HG03095 (cell line): ENCODE results near the gene ALG8.
A peak's percentile ranks its signal among the peaks of the same experiment; 100 is the strongest.
"Not testable (repeated sequence)": the region's sequence is repeated elsewhere in the genome, so short reads cannot be mapped to it uniquely, and the experiment has no call there.

Source experiments
- ATAC-seq: cut with Tn5 transposase; IDR thresholded peaks from one replicate; pipeline ENCODE4 v1.9.1; 2021; ENCODE audit warnings: moderate library complexity; ENCODE audit not compliant: unreplicated experiment

The ALG8 gene

DNA sequence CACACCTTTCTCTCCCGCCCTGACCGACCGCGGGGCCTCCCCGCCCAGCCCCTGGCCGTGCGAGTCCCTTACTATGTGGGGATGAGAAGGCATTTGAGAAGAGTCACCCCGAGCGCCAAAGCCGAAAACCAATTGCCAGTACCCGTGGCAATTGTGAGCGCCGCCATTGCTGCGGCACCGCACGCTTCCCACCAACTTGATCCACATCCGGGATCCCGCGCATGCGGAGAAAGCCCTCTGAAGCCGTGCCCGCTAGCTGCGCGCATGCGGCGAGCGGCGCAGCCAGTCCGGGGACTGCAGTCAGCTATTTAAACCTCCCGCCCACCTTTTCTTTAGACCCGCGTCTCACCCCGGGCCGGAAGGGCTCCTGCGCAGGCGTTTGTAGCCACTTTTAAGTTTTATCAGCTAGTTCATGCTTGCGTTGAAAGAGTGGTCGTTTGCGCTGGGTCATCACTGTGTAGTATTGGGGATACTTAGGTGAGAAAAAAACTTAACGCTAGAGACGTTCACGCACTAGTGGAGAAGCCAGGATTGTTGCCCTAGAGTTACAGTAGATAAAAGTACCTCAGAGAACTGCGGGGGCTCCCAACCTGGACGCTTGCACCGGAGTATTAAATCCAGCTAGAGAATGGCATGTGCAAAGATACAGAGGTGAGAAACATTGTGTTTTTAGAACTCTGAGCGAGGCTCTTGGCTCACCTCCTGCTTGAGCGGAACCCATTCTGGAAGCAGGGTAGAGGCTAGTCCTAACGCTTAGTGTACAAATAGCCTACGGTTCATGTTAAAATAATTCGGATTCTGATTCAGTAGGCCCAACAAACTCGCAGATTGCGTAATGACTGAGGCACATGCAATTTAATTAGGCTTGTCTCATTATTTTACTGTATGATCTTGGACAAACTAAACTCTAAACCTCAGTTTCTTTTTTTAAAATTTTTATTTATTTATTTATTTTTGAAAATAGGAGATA, at the start of gene ALG8:
Gene ALG8 (minus strand): TSS at position 205 of the 970 bp plus-strand sequence. CDS start 38 bp downstream, at position 167.
- peak; percentile 95 for ATAC-seq

- peak; percentile 96 for ATAC-seq
Measured at GRCh38 chr11:78188286-78189173, 49.1 kb upstream of the ALG8 start, which contains the start of the genes KCTD21 and USP35. Gene KCTD21 (minus strand): TSS chr11:78188626. CDS start chr11:78174554, 14,072 bp downstream. Gene USP35 (plus strand): TSS chr11:78188919. CDS start chr11:78196246, 7,327 bp downstream.

DNA sequence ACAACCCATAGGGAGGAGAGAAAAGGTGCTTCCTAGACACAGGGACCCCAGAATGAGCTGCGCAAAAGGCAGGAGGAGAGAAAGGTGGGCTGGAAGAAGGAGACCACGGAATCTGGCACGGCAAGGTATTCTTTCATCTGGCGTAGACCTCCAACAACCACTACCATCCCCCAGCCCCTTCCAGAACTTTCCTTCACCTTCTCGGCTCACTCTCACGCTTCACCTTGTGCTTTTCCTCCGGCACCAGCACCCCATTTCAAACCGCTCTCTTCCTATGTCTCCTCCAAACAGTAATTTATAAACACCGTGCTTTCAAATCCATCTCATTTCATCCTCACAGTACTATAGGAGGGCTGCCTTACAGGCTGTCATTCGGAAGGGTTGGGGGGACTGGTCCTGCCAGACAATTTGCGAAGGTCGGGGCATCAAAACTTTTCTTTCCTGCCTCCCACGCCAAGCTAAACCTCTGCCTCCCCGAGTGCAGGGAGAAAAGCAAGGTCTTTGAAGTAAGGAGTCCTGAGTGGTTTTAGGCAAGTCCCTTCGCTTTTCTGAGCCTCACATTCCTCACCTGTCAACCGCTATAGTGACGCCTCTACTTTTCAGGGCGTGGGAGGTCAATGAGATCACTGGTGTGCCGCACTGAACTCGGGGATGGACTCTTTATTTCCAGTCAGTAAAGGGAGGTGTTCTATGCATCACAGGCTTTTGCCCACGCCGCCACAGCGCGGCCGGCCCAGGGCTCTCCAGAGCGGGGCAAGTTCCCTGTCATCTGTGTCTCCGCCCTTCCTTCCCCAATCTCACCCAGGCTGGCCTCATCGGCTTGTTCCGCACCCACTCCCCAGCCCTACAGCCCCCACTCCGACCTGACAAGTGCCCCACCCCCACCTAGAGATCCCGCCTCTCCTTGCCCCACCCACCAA, 48.2 kb upstream of the ALG8 start:
- ATAC-seq = peak; percentile 20

GRCh38 chr11:78181185-78181584, 41.8 kb upstream of the ALG8 start:
- ATAC-seq = no peak

GRCh38 chr11:78180751-78181150, 41.3 kb upstream of the ALG8 start:
- no peak for ATAC-seq

DNA sequence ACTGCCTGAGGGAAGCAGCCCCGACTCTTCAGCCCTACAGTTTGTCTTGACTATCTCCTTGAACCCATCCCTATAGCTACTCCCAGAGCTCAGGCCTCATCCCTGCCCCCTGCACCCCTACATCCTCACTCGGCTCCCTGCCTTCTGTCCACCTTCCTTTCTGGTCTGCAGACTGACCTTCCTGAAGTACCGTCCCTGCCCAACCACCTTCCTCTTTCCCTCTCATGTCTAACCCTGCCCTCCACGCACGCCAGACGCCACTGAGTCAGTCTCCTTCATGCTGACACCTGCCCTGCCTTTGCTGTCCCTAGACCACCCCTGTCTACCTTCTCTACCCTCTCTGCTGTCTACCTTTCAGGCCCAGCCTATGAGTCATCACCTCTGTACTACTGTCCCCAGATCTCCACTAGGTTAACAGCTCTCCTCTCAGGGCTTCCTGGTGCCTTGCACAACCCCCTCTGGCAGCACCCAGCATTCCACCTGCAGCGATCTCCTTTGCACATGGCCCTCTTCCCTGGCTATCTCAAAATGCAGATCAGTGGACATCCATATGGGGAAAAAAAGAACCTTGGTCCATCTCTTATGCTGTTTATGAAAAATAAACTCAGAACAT, 40.1 kb upstream of the ALG8 start:
- ATAC-seq = no peak

DNA sequence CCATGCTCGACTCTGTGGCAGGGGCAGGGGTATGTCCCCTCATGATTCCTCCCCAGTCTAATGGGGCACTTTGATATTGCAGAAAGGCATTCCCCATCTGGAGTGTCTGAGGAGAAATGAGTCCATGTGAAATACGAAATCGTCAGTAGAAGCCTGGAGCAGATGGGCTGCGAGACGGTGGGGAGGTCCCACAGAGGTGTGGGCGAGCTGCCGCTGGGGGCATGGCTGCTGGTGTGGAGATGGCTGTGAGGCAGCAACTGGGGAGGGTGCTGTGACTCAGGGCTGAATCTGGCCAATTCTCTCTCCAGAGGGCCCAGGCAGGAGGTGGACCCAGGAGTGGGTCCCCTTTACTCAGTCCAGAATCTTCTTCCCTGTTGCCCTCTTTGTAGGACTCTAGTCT, 37.8 kb upstream of the ALG8 start:
- no peak for ATAC-seq

GRCh38 chr11:78176605-78177141, 37.2 kb upstream of the ALG8 start:
- ATAC-seq = no peak

GRCh38 chr11:78175862-78176261, 36.4 kb upstream of the ALG8 start:
- not testable (repeated sequence) for ATAC-seq

DNA sequence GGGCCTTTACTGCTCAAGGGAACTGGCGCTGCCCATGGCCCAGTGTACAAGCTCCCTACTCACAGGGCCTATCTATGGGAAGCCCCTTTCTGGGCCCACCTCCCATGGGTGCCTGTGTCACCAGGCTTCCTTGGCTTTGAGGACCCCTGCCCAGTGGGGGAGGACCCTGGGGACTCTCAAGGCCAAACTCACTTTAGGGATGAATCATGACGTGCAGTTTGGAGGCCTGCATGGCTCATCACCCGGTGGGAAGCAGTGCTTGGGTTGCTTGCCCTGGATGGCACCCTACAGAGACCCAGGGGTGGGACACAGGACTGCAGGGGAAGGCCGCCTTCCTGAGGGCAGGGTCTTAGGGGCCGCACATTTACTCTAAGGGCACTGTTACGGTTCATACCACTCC, 32.5 kb upstream of the ALG8 start:
- ATAC-seq = no peak

DNA sequence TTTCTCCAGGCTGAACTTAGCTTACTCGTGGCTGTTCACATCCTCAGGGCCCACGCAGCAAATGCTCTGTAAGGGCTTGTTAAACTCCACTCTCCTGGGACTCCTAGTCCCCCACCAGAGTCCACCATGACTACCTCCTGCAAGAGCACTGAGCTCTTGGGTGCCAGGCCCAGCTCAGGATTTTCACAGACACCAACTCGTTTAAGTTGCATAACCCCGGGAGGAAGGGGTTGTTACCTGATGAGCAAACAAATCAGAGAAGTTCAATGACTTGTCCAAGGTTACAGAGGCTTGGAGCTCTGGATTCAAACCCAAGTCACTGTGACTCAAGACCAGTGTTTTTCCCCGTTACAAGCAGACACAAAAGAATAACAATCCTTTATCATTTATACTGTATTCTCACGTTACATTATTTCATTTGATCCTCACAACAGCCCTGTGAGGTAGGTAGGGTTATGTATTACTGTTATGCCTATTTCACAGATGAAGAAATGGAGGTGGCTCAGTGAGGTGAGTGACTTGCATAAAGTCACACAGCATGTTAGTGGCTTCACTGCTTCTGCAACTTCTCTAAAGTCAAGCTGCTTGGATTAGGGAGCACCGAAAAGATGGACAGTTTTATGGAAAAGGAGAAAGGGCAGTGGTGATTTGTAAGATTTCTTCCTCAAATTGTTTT, 31.6 kb upstream of the ALG8 start:
- ATAC-seq = no peak

- no peak for ATAC-seq
Measured at GRCh38 chr11:78170413-78170812, 31.0 kb upstream of the ALG8 start.

GRCh38 chr11:78168539-78169477, 29.4 kb upstream of the ALG8 start:
- no peak for ATAC-seq

DNA sequence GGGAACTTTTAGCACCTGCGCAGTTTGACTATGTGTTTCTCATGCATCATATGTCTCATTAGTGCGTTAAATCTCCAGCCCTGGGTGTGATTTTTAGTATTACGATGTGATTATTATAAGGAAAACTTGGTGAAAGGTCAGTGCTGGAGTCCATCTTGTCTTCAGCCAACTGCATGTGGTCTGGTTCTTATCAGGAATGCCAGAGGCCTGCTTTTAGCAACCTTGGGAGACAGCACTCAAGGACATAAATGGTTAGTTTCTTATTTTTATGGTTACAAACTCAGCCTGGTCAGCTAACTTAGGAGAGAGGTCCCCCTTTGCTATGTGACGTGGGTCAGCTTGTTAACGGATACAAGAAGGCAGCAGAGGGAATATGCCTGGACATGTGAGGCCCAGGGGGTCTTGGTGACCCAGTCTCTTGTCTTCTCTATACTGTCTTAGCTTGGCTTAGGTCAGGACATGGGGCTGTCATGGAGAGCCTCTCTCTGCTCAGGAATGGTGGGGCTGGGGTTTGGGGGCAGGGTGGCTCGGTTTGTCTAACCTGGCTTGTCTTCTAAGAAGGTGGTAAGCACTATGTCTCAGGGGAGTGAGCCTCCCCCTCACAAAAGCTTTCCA, 27.5 kb upstream of the ALG8 start:
- no peak for ATAC-seq

- ATAC-seq = no peak
Measured at GRCh38 chr11:78164471-78164870, 25.0 kb upstream of the ALG8 start.

GRCh38 chr11:78163828-78164227, 24.4 kb upstream of the ALG8 start:
- no peak for ATAC-seq

DNA sequence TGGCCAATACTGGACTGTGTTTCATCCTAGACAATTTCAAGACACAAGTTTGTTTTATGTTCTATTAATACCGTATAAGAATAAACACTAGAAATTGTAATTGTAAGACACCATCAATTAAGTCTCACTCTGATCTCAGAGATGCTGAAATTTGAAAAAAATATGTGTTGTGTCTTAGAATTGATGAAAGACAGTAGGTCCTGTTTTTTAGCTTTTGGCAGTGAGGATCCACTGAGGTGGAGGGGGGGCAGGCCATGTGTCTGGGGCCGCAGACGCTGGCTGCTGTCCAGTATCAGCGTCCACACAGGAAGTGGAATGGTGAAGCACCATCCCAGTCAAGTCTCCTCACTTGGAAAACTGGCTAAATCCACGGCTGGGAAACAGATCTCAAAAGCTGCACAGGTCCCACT, 22.5 kb upstream of the ALG8 start:
- ATAC-seq = no peak

DNA sequence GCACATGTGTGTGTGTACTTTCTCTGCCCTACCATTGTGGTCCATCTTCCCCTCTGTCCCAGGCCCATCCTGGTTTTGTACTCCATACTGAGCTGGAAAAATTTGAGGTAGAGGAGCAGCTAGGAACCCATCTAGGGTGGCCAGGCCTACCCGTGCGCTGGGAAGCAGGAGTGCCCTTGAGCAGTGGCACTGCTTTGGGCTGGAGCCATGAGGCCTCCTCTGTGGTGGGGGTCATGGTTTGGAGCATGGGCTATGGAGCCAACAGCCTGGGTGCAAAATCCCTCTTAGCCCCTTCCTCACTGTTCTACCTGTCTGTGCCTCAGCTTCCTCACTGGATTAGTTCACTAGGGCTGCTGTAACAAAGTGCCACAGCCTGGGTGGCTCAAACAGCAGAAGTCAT, 21.9 kb upstream of the ALG8 start:
- no peak for ATAC-seq
